GM11168 (cell line): ENCODE results near the gene NAE1.

ENCODE experiments used
- in situ Hi-C: fragments of 300-500 bp; cut with MboI; formaldehyde crosslinking; loops from one replicate; pipeline ENCODE4 v1.12.0; 2022; ENCODE audit warnings: low sequenced_read_pairs; ENCODE audit not compliant: unreplicated experiment

The NAE1 gene

GRCh38 chr16:66850115-66850815 lies 19.5 kb upstream of the NAE1 start:
- in situ Hi-C loops = no loop called here

- in situ Hi-C loops = no loop called here
Observed at GRCh38 chr16:66849549-66849948, 18.8 kb upstream of the NAE1 start.

- in situ Hi-C loops = no loop called here
Observed at GRCh38 chr16:66849021-66849420, 18.2 kb upstream of the NAE1 start.

GRCh38 chr16:66848172-66848571 lies 17.4 kb upstream of the NAE1 start:
- in situ Hi-C loops = no loop called here

GRCh38 chr16:66847533-66848067 lies 16.8 kb upstream of the NAE1 start:
- in situ Hi-C loops = no loop called here

GRCh38 chr16:66846831-66847230 lies 16.1 kb upstream of the NAE1 start:
- in situ Hi-C loops = no loop called here

- in situ Hi-C loops = no loop called here
Observed at GRCh38 chr16:66846266-66846665, 15.5 kb upstream of the NAE1 start.

- in situ Hi-C loops = no loop called here
Observed at GRCh38 chr16:66845791-66846221, 15.0 kb upstream of the NAE1 start.

GRCh38 chr16:66845080-66845410 lies 14.3 kb upstream of the NAE1 start:
- in situ Hi-C loops = no loop called here

- in situ Hi-C loops = no loop called here
Observed at GRCh38 chr16:66844342-66845079, 13.7 kb upstream of the NAE1 start, which contains the start of gene CA7. Gene CA7 (plus strand): TSS chr16:66844414. CDS start chr16:66844488, 74 bp downstream.

GRCh38 chr16:66844009-66844341 lies 13.2 kb upstream of the NAE1 start:
- in situ Hi-C loops = no loop called here

- in situ Hi-C loops = no loop called here
Observed at GRCh38 chr16:66843191-66843590, 12.4 kb upstream of the NAE1 start.

GRCh38 chr16:66842765-66843164 lies 12.0 kb upstream of the NAE1 start:
- in situ Hi-C loops = no loop called here

- in situ Hi-C loops = no loop called here
Observed at GRCh38 chr16:66841366-66841765, 10.6 kb upstream of the NAE1 start.

GRCh38 chr16:66840883-66841282 lies 10.1 kb upstream of the NAE1 start:
- in situ Hi-C loops = no loop called here

- in situ Hi-C loops = no loop called here
Observed at GRCh38 chr16:66834746-66835145, 4.0 kb upstream of the NAE1 start.

- in situ Hi-C loops = no loop called here
Observed at GRCh38 chr16:66832661-66833305, 2.0 kb upstream of the NAE1 start.

GRCh38 chr16:66832190-66832589 lies 1.4 kb upstream of the NAE1 start:
- in situ Hi-C loops = no loop called here

GRCh38 chr16:66824006-66824405 lies 6.8 kb downstream of the NAE1 start:
- in situ Hi-C loops = no loop called here

- in situ Hi-C loops = no loop called here
Observed at GRCh38 chr16:66814734-66815133, 16.0 kb downstream of the NAE1 start.

GRCh38 chr16:66811043-66811442 lies 19.7 kb downstream of the NAE1 start:
- in situ Hi-C loops = no loop called here
